HL-60 (cell line): ENCODE measurements around the gene TCF3.

Source experiments
- CTCF ChIP-seq: IDR thresholded peaks from one replicate; pipeline ENCODE4 v1.5.1; 2011; ENCODE audit warnings: low read length, control low read depth, inconsistent platforms; ENCODE audit not compliant: insufficient read depth
- GABPA ChIP-seq: IDR thresholded peaks from 2 replicates; pipeline ENCODE4 v1.6.1; 2012; ENCODE audit warnings: low read depth
- REST ChIP-seq: IDR thresholded peaks from 2 replicates; pipeline ENCODE4 v1.6.1; 2012; ENCODE audit warnings: low read depth; ENCODE audit not compliant: insufficient replicate concordance

- TF ChIP-seq REST (no peak), CTCF (no peak), GABPA (no peak)
These were observed 19.3 kb upstream of the TCF3 start for GRCh38 chr19:1671716-1672037.
